ENCODE measurements around the gene COPS7A. TPM values are rescaled to one million over a fixed set of nuclear protein-coding genes. Genes with fewer than 3 reads are reported as not detected.

The COPS7A gene
- total and polyA plus RNA-seq, 2 experiments from 2014 or later = 123 to 133 TPM

GRCh38 chr12:6748761-6749160 lies 24.9 kb downstream of the COPS7A start:
- WGBS, 2 experiments (ENCODE audit: low coverage in 1 of 2, low lambda C conversion rate in 2 of 2, missing lambda C conversion rate in 2 of 2) = 93 to 96% methylated on average over 27 to 28 of the region's 28 CpGs
- Histone ChIP-seq H3K9ac (no peak overlapping the region), H3K27ac (no peak overlapping the region), H3K27me3 (replicated peaks; ENCODE audit: insufficient read depth) (no peaks in the 10 kb centered on the region), H2AFZ (no peak overlapping the region), H3K4me3 (no peak overlapping the region), H3F3A (ENCODE audit: insufficient read depth) (peaks cover 28% of the 10 kb centered on the region), H3K79me2 (ENCODE audit: insufficient read depth) (peaks cover 38% of the 10 kb centered on the region), H3K9me3 (ENCODE audit: low read depth) (no peaks in the 10 kb centered on the region), H3K4me2 (ENCODE audit: unreplicated experiment) (no peak overlapping the region), H3K9me2 (ENCODE audit: insufficient read depth) (no peaks in the 10 kb centered on the region), H3K36me3 (ENCODE audit: low read depth) (peaks cover 29% of the 10 kb centered on the region), H3K4me1 (ENCODE audit: insufficient read depth) (peaks cover 5% of the 10 kb centered on the region; the same call in 1 of the 2 replicates), H4K20me1 (ENCODE audit: insufficient read depth) (no peaks in the 10 kb centered on the region)
- in situ Hi-C loops (cut with MboI) = no loop called here
- TF ChIP-seq EZH2 (IDR thresholded peaks at IDR 0.05; ENCODE audit: insufficient read depth, poor library complexity, severe bottlenecking) = no peak
- TF ChIP-seq EZH2phosphoT487 (IDR thresholded peaks at IDR 0.05; ENCODE audit: insufficient read depth, low read depth) = no peak
- DNase-seq = no peak

GRCh38 chr12:6750506-6750905 lies 26.7 kb downstream of the COPS7A start:
- Histone ChIP-seq H3K36me3 (ENCODE audit: low read depth) (peaks cover 29% of the 10 kb centered on the region), H3K9ac (no peak overlapping the region), H3K9me3 (ENCODE audit: low read depth) (no peaks in the 10 kb centered on the region), H3F3A (ENCODE audit: insufficient read depth) (peaks cover 21% of the 10 kb centered on the region), H4K20me1 (ENCODE audit: insufficient read depth) (no peaks in the 10 kb centered on the region), H3K9me2 (ENCODE audit: insufficient read depth) (no peaks in the 10 kb centered on the region), H3K4me3 (no peak overlapping the region), H3K27me3 (replicated peaks; ENCODE audit: insufficient read depth) (no peaks in the 10 kb centered on the region), H3K27ac (no peak overlapping the region), H3K79me2 (ENCODE audit: insufficient read depth) (peaks cover 38% of the 10 kb centered on the region), H3K4me1 (ENCODE audit: insufficient read depth) (peaks cover 5% of the 10 kb centered on the region; the same call in 1 of the 2 replicates), H2AFZ (no peak overlapping the region), H3K4me2 (ENCODE audit: unreplicated experiment) (no peak overlapping the region)
- in situ Hi-C loops (cut with MboI) = no loop called here
- WGBS, 2 experiments (ENCODE audit: low coverage in 1 of 2, low lambda C conversion rate in 2 of 2, missing lambda C conversion rate in 2 of 2) = 74 to 83% methylated on average over 4 of the region's 4 CpGs
- no peak for TF ChIP-seq EZH2 (IDR thresholded peaks at IDR 0.05; ENCODE audit: insufficient read depth, poor library complexity, severe bottlenecking)
- TF ChIP-seq EZH2phosphoT487 (IDR thresholded peaks at IDR 0.05; ENCODE audit: insufficient read depth, low read depth) = no peak
- no peak for DNase-seq

GRCh38 chr12:6751767-6752166 lies 27.9 kb downstream of the COPS7A start:
- in situ Hi-C loops (cut with MboI) = no loop called here
- H3K79me2 ChIP-seq (ENCODE audit: insufficient read depth) = peaks cover 38% of the 10 kb centered on the region
- H3K9ac ChIP-seq = peak overlapping the region; percentile 97
- no peaks in the 10 kb centered on the region for H3K27me3 ChIP-seq (replicated peaks; ENCODE audit: insufficient read depth)
- WGBS, 2 experiments (ENCODE audit: low coverage in 1 of 2, low lambda C conversion rate in 2 of 2, missing lambda C conversion rate in 2 of 2) = 66 to 71% methylated on average over 7 of the region's 7 CpGs
- H3K4me1 ChIP-seq (ENCODE audit: insufficient read depth) = peaks cover 5% of the 10 kb centered on the region; the same call in 1 of the 2 replicates
- H2AFZ ChIP-seq = no peak overlapping the region
- peak overlapping the region; percentile 98 for H3K27ac ChIP-seq
- no peaks in the 10 kb centered on the region for H3K9me2 ChIP-seq (ENCODE audit: insufficient read depth)
- DNase-seq = no peak
- H3K9me3 ChIP-seq (ENCODE audit: low read depth) = no peaks in the 10 kb centered on the region
- H3F3A ChIP-seq (ENCODE audit: insufficient read depth) = peaks cover 11% of the 10 kb centered on the region
- TF ChIP-seq EZH2phosphoT487 (IDR thresholded peaks at IDR 0.05; ENCODE audit: insufficient read depth, low read depth) (no peak), EZH2 (IDR thresholded peaks at IDR 0.05; ENCODE audit: insufficient read depth, poor library complexity, severe bottlenecking) (no peak)
- H3K36me3 ChIP-seq (ENCODE audit: low read depth) = peaks cover 29% of the 10 kb centered on the region
- H4K20me1 ChIP-seq (ENCODE audit: insufficient read depth) = no peaks in the 10 kb centered on the region
- H3K4me3 ChIP-seq = peak overlapping the region; percentile 83
- peak overlapping the region; percentile 83 for H3K4me2 ChIP-seq (ENCODE audit: unreplicated experiment)

- H3K27me3 ChIP-seq (replicated peaks; ENCODE audit: insufficient read depth) = no peaks in the 10 kb centered on the region
- TF ChIP-seq EZH2 (IDR thresholded peaks at IDR 0.05; ENCODE audit: insufficient read depth, poor library complexity, severe bottlenecking) (no peak), EZH2phosphoT487 (IDR thresholded peaks at IDR 0.05; ENCODE audit: insufficient read depth, low read depth) (no peak)
- in situ Hi-C loops (cut with MboI) = no loop called here
- DNase-seq = peak; percentile 83
- H3K9me3 ChIP-seq (ENCODE audit: low read depth) = no peaks in the 10 kb centered on the region
- 2 to 3% methylated on average over 11 to 24 of the region's 24 CpGs for WGBS, 2 experiments (ENCODE audit: low coverage in 1 of 2, low lambda C conversion rate in 2 of 2, missing lambda C conversion rate in 2 of 2)
- H4K20me1 ChIP-seq (ENCODE audit: insufficient read depth) = no peaks in the 10 kb centered on the region
- peak overlapping the region; percentile 97 for H3K9ac ChIP-seq
- peaks cover 28% of the 10 kb centered on the region for H3K36me3 ChIP-seq (ENCODE audit: low read depth)
- H3K4me3 ChIP-seq = peak overlapping the region; percentile 83
- peaks cover 38% of the 10 kb centered on the region for H3K79me2 ChIP-seq (ENCODE audit: insufficient read depth)
- H3K27ac ChIP-seq = peak overlapping the region; percentile 98
- peaks cover 5% of the 10 kb centered on the region; the same call in 1 of the 2 replicates for H3K4me1 ChIP-seq (ENCODE audit: insufficient read depth)
- no peaks in the 10 kb centered on the region for H3K9me2 ChIP-seq (ENCODE audit: insufficient read depth)
- peak overlapping the region; percentile 83 for H3K4me2 ChIP-seq (ENCODE audit: unreplicated experiment)
- peaks cover 5% of the 10 kb centered on the region for H3F3A ChIP-seq (ENCODE audit: insufficient read depth)
- H2AFZ ChIP-seq = peak overlapping the region; percentile 79
Measured at GRCh38 chr12:6752167-6752920, 28.5 kb downstream of the COPS7A start.
